GM12892 (cell line): Measurements from ENCODE around the gene FARP1.

Experiments used
- POLR2A ChIP-seq: IDR thresholded peaks from 2 replicates; pipeline ENCODE4 v1.6.1; 2011; ENCODE audit warnings: low read depth, low read length, control low read depth
- POLR2AphosphoS5 ChIP-seq: IDR thresholded peaks from 2 replicates; pipeline ENCODE4 v1.6.1; 2011; ENCODE audit warnings: low read depth, low read length, control low read depth
- TAF1 ChIP-seq: IDR thresholded peaks from 2 replicates; pipeline ENCODE4 v1.6.1; 2011; ENCODE audit warnings: low read depth, mild to moderate bottlenecking, control low read depth, low read length, borderline replicate concordance

DNA sequence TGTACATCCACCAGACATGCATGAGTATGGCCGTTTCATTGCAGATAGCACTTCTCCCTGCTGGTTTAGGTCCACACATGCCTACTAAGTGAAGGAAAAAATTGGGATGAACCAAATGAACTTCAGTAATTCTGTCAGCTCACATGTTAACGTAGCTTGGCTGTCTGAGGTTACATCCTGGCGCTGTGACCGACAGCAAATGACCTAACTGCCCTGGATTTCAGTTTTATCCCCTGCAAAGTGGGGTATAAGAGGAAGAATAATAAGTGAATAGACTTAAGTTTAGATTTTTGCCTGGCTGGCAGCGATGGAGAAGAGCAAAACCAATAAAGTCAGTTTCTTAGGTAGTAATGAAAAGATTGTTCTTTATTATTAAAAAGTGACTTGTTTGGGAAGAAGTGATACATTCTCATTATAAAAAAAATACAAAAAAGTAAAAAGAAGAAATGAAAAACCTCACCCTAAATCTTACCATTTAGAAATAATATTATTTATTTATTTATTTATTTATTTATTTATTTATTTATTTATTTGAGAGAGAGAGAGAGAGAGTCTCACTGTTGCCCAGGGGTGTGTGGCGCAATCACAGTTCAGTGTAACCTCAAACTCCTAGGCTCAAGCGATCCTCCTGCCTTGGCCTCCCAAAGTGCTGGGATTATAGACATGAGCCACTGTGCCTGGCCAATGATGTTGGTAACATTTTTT, 38.4 kb downstream of the FARP1 start:
- TF ChIP-seq POLR2A (no peak), TAF1 (no peak), POLR2AphosphoS5 (no peak)
